ENCODE data around the gene SASH1. TPM values are rescaled to one million over a fixed set of nuclear protein-coding genes. Genes with fewer than 3 reads are reported as not detected.

The SASH1 gene
- total and polyA plus RNA-seq, 2 experiments from 2014 or later = 7.5 to 7.8 TPM

DNA sequence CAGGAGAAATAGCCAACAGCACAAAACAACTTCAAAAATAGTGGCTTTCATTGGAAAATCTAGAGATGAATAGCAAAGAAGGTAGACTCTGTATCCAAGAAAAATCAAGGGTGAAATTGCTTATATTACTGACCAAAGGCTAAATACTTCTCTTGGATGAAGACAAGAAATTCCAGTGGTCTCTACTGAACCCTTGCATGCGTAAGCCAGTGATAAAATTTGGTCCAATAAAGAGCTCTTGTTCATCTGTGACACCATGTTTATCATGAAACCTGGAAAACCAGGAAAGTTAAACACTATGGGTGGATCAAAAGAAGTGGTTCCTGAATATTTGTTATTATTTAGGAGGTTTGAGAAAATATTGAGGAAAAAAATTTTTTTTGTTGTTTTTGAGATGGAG is 25.6 kb upstream of the SASH1 start:
- Histone ChIP-seq H3K4me3 (no peak overlapping the region), H3K27me3 (no peaks in the 10 kb centered on the region), H3K9me2 (replicated peaks; ENCODE audit: insufficient read depth) (no peaks in the 10 kb centered on the region), H3K4me2 (no peak overlapping the region), H3K9me3 (ENCODE audit: low read depth) (no peaks in the 10 kb centered on the region), H3K4me1 (ENCODE audit: insufficient read depth) (no peaks in the 10 kb centered on the region), H4K20me1 (ENCODE audit: insufficient read depth, poor library complexity, severe bottlenecking) (no peaks in the 10 kb centered on the region), H2AFZ (no peak overlapping the region), H3K79me2 (no peaks in the 10 kb centered on the region), H3K36me3 (replicated peaks; ENCODE audit: insufficient read depth, low read depth) (no peaks in the 10 kb centered on the region), H3K27ac (no peak overlapping the region)
- no peak for DNase-seq (ENCODE audit: low spot score)
- WGBS (ENCODE audit: low lambda C conversion rate, missing lambda C conversion rate) = 97% methylated on average over 1 of the region's 1 CpG
- TF ChIP-seq, protein P1, sequence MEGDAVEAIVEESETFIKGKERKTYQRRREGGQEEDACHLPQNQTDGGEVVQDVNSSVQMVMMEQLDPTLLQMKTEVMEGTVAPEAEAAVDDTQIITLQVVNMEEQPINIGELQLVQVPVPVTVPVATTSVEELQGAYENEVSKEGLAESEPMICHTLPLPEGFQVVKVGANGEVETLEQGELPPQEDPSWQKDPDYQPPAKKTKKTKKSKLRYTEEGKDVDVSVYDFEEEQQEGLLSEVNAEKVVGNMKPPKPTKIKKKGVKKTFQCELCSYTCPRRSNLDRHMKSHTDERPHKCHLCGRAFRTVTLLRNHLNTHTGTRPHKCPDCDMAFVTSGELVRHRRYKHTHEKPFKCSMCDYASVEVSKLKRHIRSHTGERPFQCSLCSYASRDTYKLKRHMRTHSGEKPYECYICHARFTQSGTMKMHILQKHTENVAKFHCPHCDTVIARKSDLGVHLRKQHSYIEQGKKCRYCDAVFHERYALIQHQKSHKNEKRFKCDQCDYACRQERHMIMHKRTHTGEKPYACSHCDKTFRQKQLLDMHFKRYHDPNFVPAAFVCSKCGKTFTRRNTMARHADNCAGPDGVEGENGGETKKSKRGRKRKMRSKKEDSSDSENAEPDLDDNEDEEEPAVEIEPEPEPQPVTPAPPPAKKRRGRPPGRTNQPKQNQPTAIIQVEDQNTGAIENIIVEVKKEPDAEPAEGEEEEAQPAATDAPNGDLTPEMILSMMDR (IDR thresholded peaks at IDR 0.05; ENCODE audit: poor library complexity) = no peak
- TF ChIP-seq EZH2 (IDR thresholded peaks at IDR 0.05; ENCODE audit: borderline replicate concordance) = no peak
- TF ChIP-seq EZH2phosphoT487 (IDR thresholded peaks at IDR 0.05; ENCODE audit: low read depth, severe bottlenecking, unreplicated experiment) = no peak

DNA sequence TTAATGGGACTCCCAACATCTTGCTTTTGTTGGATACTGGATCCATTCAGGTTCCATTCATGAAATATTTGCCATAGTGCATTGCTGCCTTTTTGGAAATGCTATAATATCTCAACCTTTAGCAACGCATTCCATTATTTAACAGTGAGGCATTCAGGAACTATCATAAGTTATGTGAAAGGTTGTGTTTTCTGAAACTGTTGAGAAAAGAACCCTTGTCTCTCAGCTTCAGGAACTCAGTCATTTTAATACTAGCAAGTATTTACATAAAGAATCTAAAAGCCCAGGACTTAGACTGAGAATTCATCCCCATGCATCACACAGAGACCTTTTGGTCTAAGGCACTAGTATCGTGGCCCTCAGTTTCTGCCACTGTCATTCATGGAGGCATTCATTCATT is 24.9 kb upstream of the SASH1 start:
- no peaks in the 10 kb centered on the region for H3K27me3 ChIP-seq
- no peaks in the 10 kb centered on the region for H3K36me3 ChIP-seq (replicated peaks; ENCODE audit: insufficient read depth, low read depth)
- no peaks in the 10 kb centered on the region for H3K79me2 ChIP-seq
- H3K9me2 ChIP-seq (replicated peaks; ENCODE audit: insufficient read depth) = no peaks in the 10 kb centered on the region
- no peak overlapping the region for H3K4me2 ChIP-seq
- no peaks in the 10 kb centered on the region for H3K9me3 ChIP-seq (ENCODE audit: low read depth)
- 65% methylated on average over 2 of the region's 2 CpGs for WGBS (ENCODE audit: low lambda C conversion rate, missing lambda C conversion rate)
- no peak overlapping the region for H2AFZ ChIP-seq
- H3K27ac ChIP-seq = no peak overlapping the region
- DNase-seq (ENCODE audit: low spot score) = no peak
- TF ChIP-seq EZH2 (IDR thresholded peaks at IDR 0.05; ENCODE audit: borderline replicate concordance) = no peak
- TF ChIP-seq, protein P1 (IDR thresholded peaks at IDR 0.05; ENCODE audit: poor library complexity) = no peak
- no peak for TF ChIP-seq EZH2phosphoT487 (IDR thresholded peaks at IDR 0.05; ENCODE audit: low read depth, severe bottlenecking, unreplicated experiment)
- no peak overlapping the region for H3K4me3 ChIP-seq
- no peaks in the 10 kb centered on the region for H4K20me1 ChIP-seq (ENCODE audit: insufficient read depth, poor library complexity, severe bottlenecking)
- H3K4me1 ChIP-seq (ENCODE audit: insufficient read depth) = no peaks in the 10 kb centered on the region

DNA sequence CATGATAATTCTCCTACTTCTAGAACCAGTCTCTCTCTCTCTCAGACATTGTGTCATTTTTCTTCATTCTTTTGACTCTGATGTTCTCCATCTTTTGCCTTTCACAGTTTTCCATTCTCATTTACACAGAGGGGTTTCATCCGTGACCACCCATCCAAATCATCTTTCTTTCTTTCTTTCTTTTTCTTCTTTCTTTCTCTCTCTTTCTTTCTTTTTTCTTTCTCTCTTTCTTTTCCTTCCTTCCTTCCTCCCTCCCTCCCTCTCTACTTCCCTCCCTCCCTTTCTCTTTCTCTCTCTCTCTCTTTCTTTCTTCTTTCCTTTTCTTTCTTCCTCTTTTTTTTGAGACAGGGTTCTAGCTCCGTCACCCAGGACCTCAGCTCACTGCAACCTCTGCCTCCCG is 19.9 kb upstream of the SASH1 start:
- no peaks in the 10 kb centered on the region for H3K9me2 ChIP-seq (replicated peaks; ENCODE audit: insufficient read depth)
- no peak overlapping the region for H3K4me3 ChIP-seq
- no peaks in the 10 kb centered on the region for H3K27me3 ChIP-seq
- WGBS (ENCODE audit: low lambda C conversion rate, missing lambda C conversion rate) = 93% methylated on average over 3 of the region's 3 CpGs
- no peak for DNase-seq (ENCODE audit: low spot score)
- H3K27ac ChIP-seq = no peak overlapping the region
- no peaks in the 10 kb centered on the region for H4K20me1 ChIP-seq (ENCODE audit: insufficient read depth, poor library complexity, severe bottlenecking)
- H3K36me3 ChIP-seq (replicated peaks; ENCODE audit: insufficient read depth, low read depth) = no peaks in the 10 kb centered on the region
- TF ChIP-seq EZH2phosphoT487 (IDR thresholded peaks at IDR 0.05; ENCODE audit: low read depth, severe bottlenecking, unreplicated experiment) (no peak), EZH2 (IDR thresholded peaks at IDR 0.05; ENCODE audit: borderline replicate concordance) (no peak)
- TF ChIP-seq, protein P1 (IDR thresholded peaks at IDR 0.05; ENCODE audit: poor library complexity) = no peak
- H3K4me2 ChIP-seq = no peak overlapping the region
- no peak overlapping the region for H2AFZ ChIP-seq
- no peaks in the 10 kb centered on the region for H3K4me1 ChIP-seq (ENCODE audit: insufficient read depth)
- no peaks in the 10 kb centered on the region for H3K79me2 ChIP-seq
- H3K9me3 ChIP-seq (ENCODE audit: low read depth) = no peaks in the 10 kb centered on the region

DNA sequence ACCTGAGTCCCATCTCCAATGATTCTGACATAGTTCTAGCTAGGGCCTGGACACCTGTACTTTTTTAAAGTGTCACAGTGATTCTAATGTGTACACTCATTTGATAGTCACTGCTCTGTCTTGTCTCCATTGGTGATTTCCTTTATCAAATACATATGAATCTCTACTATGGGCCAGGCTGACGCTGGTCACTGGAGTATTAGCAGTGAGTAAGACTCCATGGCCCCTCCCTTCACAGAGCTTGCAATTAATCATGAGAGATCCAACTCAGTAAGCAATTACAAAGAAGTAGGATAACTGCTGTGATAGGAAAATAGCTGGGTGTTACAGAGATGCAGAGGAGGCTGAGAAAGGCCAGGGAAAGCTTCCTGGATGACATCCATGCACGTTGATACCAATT is 19.3 kb upstream of the SASH1 start:
- H3K27me3 ChIP-seq = no peaks in the 10 kb centered on the region
- 72% methylated on average over 2 of the region's 2 CpGs for WGBS (ENCODE audit: low lambda C conversion rate, missing lambda C conversion rate)
- no peak overlapping the region for H3K4me3 ChIP-seq
- H3K9me2 ChIP-seq (replicated peaks; ENCODE audit: insufficient read depth) = no peaks in the 10 kb centered on the region
- no peak overlapping the region for H3K4me2 ChIP-seq
- no peaks in the 10 kb centered on the region for H3K9me3 ChIP-seq (ENCODE audit: low read depth)
- H3K36me3 ChIP-seq (replicated peaks; ENCODE audit: insufficient read depth, low read depth) = no peaks in the 10 kb centered on the region
- no peaks in the 10 kb centered on the region for H3K79me2 ChIP-seq
- no peak for TF ChIP-seq EZH2phosphoT487 (IDR thresholded peaks at IDR 0.05; ENCODE audit: low read depth, severe bottlenecking, unreplicated experiment)
- TF ChIP-seq EZH2 (IDR thresholded peaks at IDR 0.05; ENCODE audit: borderline replicate concordance) = no peak
- TF ChIP-seq, protein P1 (IDR thresholded peaks at IDR 0.05; ENCODE audit: poor library complexity) = no peak
- H2AFZ ChIP-seq = no peak overlapping the region
- no peaks in the 10 kb centered on the region for H3K4me1 ChIP-seq (ENCODE audit: insufficient read depth)
- no peak for DNase-seq (ENCODE audit: low spot score)
- no peak overlapping the region for H3K27ac ChIP-seq
- H4K20me1 ChIP-seq (ENCODE audit: insufficient read depth, poor library complexity, severe bottlenecking) = no peaks in the 10 kb centered on the region
